ENCODE results near the gene AHSG. TPM values are rescaled to one million over a fixed set of nuclear protein-coding genes. Genes with fewer than 3 reads are reported as not detected.

AHSG gene
- total RNA-seq, 1 experiment from 2014 or later: 222 TPM

DNA sequence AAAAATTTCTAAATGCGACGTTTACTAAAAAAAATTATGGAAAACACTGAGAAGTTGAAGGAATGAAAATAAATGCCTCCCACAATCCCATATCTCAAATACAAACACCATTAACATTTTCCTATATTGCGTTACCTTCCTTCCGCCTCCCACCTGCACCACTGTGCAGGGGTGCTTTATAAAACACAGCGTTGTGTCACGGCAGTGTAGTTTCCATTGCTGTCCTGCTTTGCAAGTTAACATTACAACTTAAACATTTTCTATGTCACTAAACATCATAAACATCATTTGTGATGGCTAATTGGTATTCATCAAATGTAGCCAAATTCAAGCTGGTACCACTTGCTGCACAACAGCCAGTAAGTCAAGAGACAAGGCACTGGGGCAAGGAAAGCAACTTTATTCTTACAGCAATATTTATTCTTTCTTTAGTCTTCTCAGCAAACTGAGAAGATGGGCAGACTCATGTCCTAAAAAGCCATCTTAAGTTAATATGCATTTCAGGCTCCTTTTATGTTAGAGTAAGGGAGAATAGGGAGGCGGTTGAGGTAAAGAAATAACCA is 15.1 kb downstream of the AHSG start:
- ChIA-PET POLR2A (no interaction called here), CTCF (no interaction called here)
- H3K9me3 ChIP-seq: no peaks in the 10 kb centered on the region
- H3K4me1 ChIP-seq: no peaks in the 10 kb centered on the region
- no peak overlapping the region for H3K4me3 ChIP-seq (ENCODE audit: low read depth, low read length)
- H3K4me1 Mint-ChIP-seq (ENCODE audit: low read depth, unreplicated experiment): peaks cover 18% of the 10 kb centered on the region
- H3K27me3 Mint-ChIP-seq (ENCODE audit: insufficient read depth, unreplicated experiment): no peaks in the 10 kb centered on the region
- no peaks in the 10 kb centered on the region for H3K9me3 Mint-ChIP-seq (ENCODE audit: unreplicated experiment)
- no TSS peak for BruUV-seq (replicated peaks)
- no peaks in the 10 kb centered on the region for H3K36me3 Mint-ChIP-seq (ENCODE audit: insufficient read depth, unreplicated experiment)
- H3K36me3 ChIP-seq (ENCODE audit: control insufficient read depth, insufficient read depth, low read length): no peaks in the 10 kb centered on the region
- no peak overlapping the region for H3K27ac Mint-ChIP-seq (ENCODE audit: unreplicated experiment)
- no peaks in the 10 kb centered on the region; the same call in 1 of the 2 replicates for H3K27me3 ChIP-seq (replicated peaks; ENCODE audit: control insufficient read depth, insufficient read depth, low read length)
- H3K4me3 Mint-ChIP-seq (ENCODE audit: unreplicated experiment): no peak overlapping the region
- intact Hi-C loops (cut with micrococcal nuclease; ENCODE audit: unreplicated experiment): no loop called here
- no peak for DNase-seq
- no peak for TF ChIP-seq CTCF (IDR thresholded peaks at IDR 0.05; ENCODE audit: insufficient read depth in 1 of 2, low read depth in 1 of 2, low read length in 1 of 2, severe bottlenecking in 1 of 2, unreplicated experiment in 1 of 2)

DNA sequence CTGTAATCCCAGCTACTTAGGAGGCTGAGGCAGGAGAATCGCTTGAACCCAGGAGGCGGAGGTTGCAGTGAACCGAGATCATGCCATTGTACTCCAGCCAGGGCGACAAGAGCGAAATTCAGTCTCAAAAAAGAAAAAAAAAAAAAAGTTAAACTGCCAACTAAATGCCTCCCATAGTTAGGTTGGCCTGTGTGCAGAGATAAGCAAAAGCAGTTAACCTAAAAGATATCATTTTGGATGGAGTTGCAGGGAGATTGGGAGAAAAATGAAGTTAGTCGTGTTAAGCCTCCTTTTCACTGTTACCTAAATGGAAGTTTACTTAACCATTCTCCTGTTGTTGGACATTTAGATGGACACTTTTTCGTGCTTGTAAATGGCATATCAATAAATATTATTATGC is 15.9 kb downstream of the AHSG start:
- Histone ChIP-seq H3K27me3 (replicated peaks; ENCODE audit: control insufficient read depth, insufficient read depth, low read length) (no peaks in the 10 kb centered on the region; the same call in 1 of the 2 replicates), H3K36me3 (ENCODE audit: control insufficient read depth, insufficient read depth, low read length) (no peaks in the 10 kb centered on the region), H3K4me3 (ENCODE audit: low read depth, low read length) (no peak overlapping the region), H3K9me3 (no peaks in the 10 kb centered on the region), H3K4me1 (no peaks in the 10 kb centered on the region)
- BruUV-seq (replicated peaks): no TSS peak
- no peaks in the 10 kb centered on the region for H3K9me3 Mint-ChIP-seq (ENCODE audit: unreplicated experiment)
- H3K4me3 Mint-ChIP-seq (ENCODE audit: unreplicated experiment): no peak overlapping the region
- peaks cover 18% of the 10 kb centered on the region for H3K4me1 Mint-ChIP-seq (ENCODE audit: low read depth, unreplicated experiment)
- ChIA-PET CTCF (no interaction called here), POLR2A (no interaction called here)
- DNase-seq: no peak
- H3K27ac Mint-ChIP-seq (ENCODE audit: unreplicated experiment): no peak overlapping the region
- H3K36me3 Mint-ChIP-seq (ENCODE audit: insufficient read depth, unreplicated experiment): no peaks in the 10 kb centered on the region
- H3K27me3 Mint-ChIP-seq (ENCODE audit: insufficient read depth, unreplicated experiment): no peaks in the 10 kb centered on the region
- intact Hi-C loops (cut with micrococcal nuclease; ENCODE audit: unreplicated experiment): no loop called here
- no peak for TF ChIP-seq CTCF (IDR thresholded peaks at IDR 0.05; ENCODE audit: insufficient read depth in 1 of 2, low read depth in 1 of 2, low read length in 1 of 2, severe bottlenecking in 1 of 2, unreplicated experiment in 1 of 2)

- no TSS peak for BruUV-seq (replicated peaks)
- no peaks in the 10 kb centered on the region for H3K27me3 Mint-ChIP-seq (ENCODE audit: insufficient read depth, unreplicated experiment)
- Histone ChIP-seq H3K4me1 (no peaks in the 10 kb centered on the region), H3K9me3 (no peaks in the 10 kb centered on the region), H3K36me3 (ENCODE audit: control insufficient read depth, insufficient read depth, low read length) (no peaks in the 10 kb centered on the region), H3K4me3 (ENCODE audit: low read depth, low read length) (no peak overlapping the region), H3K27me3 (replicated peaks; ENCODE audit: control insufficient read depth, insufficient read depth, low read length) (no peaks in the 10 kb centered on the region; the same call in 1 of the 2 replicates)
- ChIA-PET POLR2A (no interaction called here), CTCF (no interaction called here)
- no peak overlapping the region for H3K4me3 Mint-ChIP-seq (ENCODE audit: unreplicated experiment)
- peaks cover 18% of the 10 kb centered on the region for H3K4me1 Mint-ChIP-seq (ENCODE audit: low read depth, unreplicated experiment)
- peak overlapping the region; percentile 5 for H3K27ac Mint-ChIP-seq (ENCODE audit: unreplicated experiment)
- H3K36me3 Mint-ChIP-seq (ENCODE audit: insufficient read depth, unreplicated experiment): no peaks in the 10 kb centered on the region
- intact Hi-C loops (cut with micrococcal nuclease; ENCODE audit: unreplicated experiment): no loop called here
- H3K9me3 Mint-ChIP-seq (ENCODE audit: unreplicated experiment): no peaks in the 10 kb centered on the region
- no peak for TF ChIP-seq CTCF (IDR thresholded peaks at IDR 0.05; ENCODE audit: insufficient read depth in 1 of 2, low read depth in 1 of 2, low read length in 1 of 2, severe bottlenecking in 1 of 2, unreplicated experiment in 1 of 2)
- no peak for DNase-seq
These were observed 18.2 kb downstream of the AHSG start for GRCh38 chr3:186630950-186631641.
